Activated gamma-delta T cell treated with Interleukin-2 at 50 U/mL for 16 hours (primary cell): Measurements from ENCODE around the gene WNT5A.

Source experiments
- DNase-seq: peaks from one replicate; pipeline ENCODE4 v3.0.0-alpha.2; 2020

WNT5A gene

GRCh38 chr3:55486857-55487380 is at the start of gene WNT5A:
Gene WNT5A (minus strand): TSS chr3:55487306. CDS start chr3:55486985, 321 bp downstream.
- DNase-seq, result no peak

GRCh38 chr3:55534876-55535275 is 47.8 kb upstream of the WNT5A start:
- DNase-seq, result no peak

GRCh38 chr3:55532806-55533205 is 45.7 kb upstream of the WNT5A start:
- no peak for DNase-seq

- DNase-seq, result no peak
Measured at GRCh38 chr3:55531321-55531720, 44.2 kb upstream of the WNT5A start.

- DNase-seq, result no peak
Measured at GRCh38 chr3:55527361-55527760, 40.3 kb upstream of the WNT5A start.

- DNase-seq, result no peak
Measured at GRCh38 chr3:55526332-55527030, 39.4 kb upstream of the WNT5A start.

- no peak for DNase-seq
Measured at GRCh38 chr3:55525436-55525835, 38.3 kb upstream of the WNT5A start.

GRCh38 chr3:55524565-55525244 is 37.6 kb upstream of the WNT5A start:
- no peak for DNase-seq

- no peak for DNase-seq
Measured at GRCh38 chr3:55523471-55523870, 36.4 kb upstream of the WNT5A start.

- no peak for DNase-seq
Measured at GRCh38 chr3:55521738-55522421, 34.8 kb upstream of the WNT5A start.

GRCh38 chr3:55521064-55521737 is 34.1 kb upstream of the WNT5A start:
- DNase-seq, result no peak

GRCh38 chr3:55519019-55519418 is 31.9 kb upstream of the WNT5A start:
- DNase-seq, result no peak

- no peak for DNase-seq
Measured at GRCh38 chr3:55518451-55518850, 31.3 kb upstream of the WNT5A start.

- no peak for DNase-seq
Measured at GRCh38 chr3:55516392-55517030, 29.4 kb upstream of the WNT5A start.

GRCh38 chr3:55515550-55516246 is 28.6 kb upstream of the WNT5A start:
- DNase-seq, result no peak

GRCh38 chr3:55514962-55515361 is 27.9 kb upstream of the WNT5A start:
- no peak for DNase-seq

GRCh38 chr3:55512571-55513343 is 25.7 kb upstream of the WNT5A start:
- no peak for DNase-seq

GRCh38 chr3:55511895-55512570 is 24.9 kb upstream of the WNT5A start:
- no peak for DNase-seq

GRCh38 chr3:55508335-55508734 is 21.2 kb upstream of the WNT5A start:
- DNase-seq, result no peak

GRCh38 chr3:55507808-55508207 is 20.7 kb upstream of the WNT5A start:
- no peak for DNase-seq

- no peak for DNase-seq
Measured at GRCh38 chr3:55505776-55506175, 18.7 kb upstream of the WNT5A start.
